HepG2 (cell line): ENCODE results near the gene COL5A1. TPM values are rescaled to one million over a fixed set of nuclear protein-coding genes. Genes with fewer than 3 reads are reported as not detected.

Experiments
- ATAC-seq: fragments of 200-7000 bp; cut with Tn5 transposase; 3 replicates; pipeline ENCODE4 v1.9.1; 2020; ENCODE audit warnings: mild to moderate bottlenecking, moderate library complexity
- BruUV-seq: library from RNA; stranded (reverse); fragments of 400-500 nt; replicated peaks from 2 replicates; lab custom pipeline; 2021; lab: Mats Ljungman, UMichigan
- CTCF ChIA-PET: fragments of 300-600 bp; formaldehyde crosslinking; extraction: SDS; loops from one replicate; lab custom pipeline; 2021; ENCODE audit warnings: low total read pairs, inconsistent platforms, low intra/inter-chr PET ratio; lab: Yijun Ruan, JAX
- POLR2A ChIA-PET: fragments of 350-600 bp; sonication (Branson Sonifier 250); formaldehyde crosslinking; loops from one replicate; lab custom pipeline; 2020; ENCODE audit warnings: antibody characterized with exemption, inconsistent platforms; lab: Yijun Ruan, JAX
- DNase-seq: peaks from one replicate; pipeline ENCODE4 v3.0.0-alpha.2; 2015; ENCODE audit warnings: low spot score
- FAIRE-seq: peaks from 3 replicates; lab custom pipeline; 2011; peaks lifted over from hg19 to GRCh38; lab: Jason Lieb, UNC
- H2AFZ ChIP-seq: one replicate; pipeline ENCODE4 v1.6.1; 2011; ENCODE audit warnings: low read length, inconsistent platforms
- H3K27ac ChIP-seq: fragments of 300-600 bp; 3 replicates; pipeline ENCODE4 v1.8.0; 2011; ENCODE audit warnings: mixed run types, mild to moderate bottlenecking, mixed read lengths, low read length, inconsistent platforms; ENCODE audit not compliant: insufficient read depth; ENCODE audit errors: extremely low read length
- H3K27me3 ChIP-seq, 2 experiments: fragments of 200-600 bp in 1 of 2; 2 replicates in 1 of 2; 3 replicates in 1 of 2; pipeline versions ENCODE4 v1.6.0 to v1.8.0; 2011; ENCODE audit warnings: low read length in 2 of 2, mild to moderate bottlenecking in 2 of 2, moderate library complexity in 2 of 2, inconsistent platforms in 1 of 2; ENCODE audit not compliant: insufficient read depth in 2 of 2, control insufficient read depth in 1 of 2
- H3K36me3 ChIP-seq, 2 experiments: fragments of 200-600 bp in 1 of 2; replicated peaks in 1 of 2; 2 replicates in 1 of 2; 3 replicates in 1 of 2; pipeline versions ENCODE4 v1.5.1 to v1.8.0; 2011; ENCODE audit warnings: low read length in 2 of 2, inconsistent platforms in 1 of 2; ENCODE audit not compliant: insufficient read depth in 2 of 2, control insufficient read depth in 1 of 2
- H3K4me1 ChIP-seq: 2 replicates; pipeline ENCODE4 v1.5.1; 2012; ENCODE audit warnings: low read length, inconsistent platforms; ENCODE audit not compliant: insufficient read depth
- H3K4me2 ChIP-seq: 2 replicates; pipeline ENCODE4 v1.6.0; 2011; ENCODE audit warnings: low read depth, low read length, inconsistent platforms
- H3K4me3 ChIP-seq, 3 experiments: fragments of 200-600 bp in 1 of 3; sonication (generic), shearing (Covaris generic) in 1 of 3; replicated peaks in 1 of 3; 2 replicates each; pipeline ENCODE4 v1.5.1; 2011 to 2016; ENCODE audit warnings: low read length in 3 of 3, inconsistent platforms in 2 of 3, low read depth in 2 of 3, mild to moderate bottlenecking in 2 of 3, control low read depth in 1 of 3, mixed read lengths in 1 of 3; ENCODE audit not compliant: insufficient read depth in 1 of 3
- H3K79me2 ChIP-seq: one replicate; pipeline ENCODE4 v1.6.1; 2011; ENCODE audit warnings: low read length, inconsistent platforms; ENCODE audit not compliant: insufficient read depth
- H3K9ac ChIP-seq: 2 replicates; pipeline ENCODE4 v1.6.0; 2011; ENCODE audit warnings: mild to moderate bottlenecking, low read depth, low read length, inconsistent platforms; ENCODE audit not compliant: insufficient read depth
- H3K9me3 ChIP-seq: 2 replicates; pipeline ENCODE4 v1.5.1; 2012; ENCODE audit warnings: mild to moderate bottlenecking, low read length
- H4K20me1 ChIP-seq: 2 replicates; pipeline ENCODE4 v1.6.0; 2011; ENCODE audit warnings: inconsistent platforms, mild to moderate bottlenecking, low read length, moderate library complexity; ENCODE audit not compliant: insufficient read depth
- FOSL1 ChIP-seq: sonication (generic); formaldehyde crosslinking; IDR thresholded peaks from 2 replicates; pipeline ENCODE4 v1.9.0; 2021; ENCODE audit warnings: missing genetic modification reagents, borderline replicate concordance
- GATAD1 ChIP-seq: IDR thresholded peaks from 2 replicates; pipeline ENCODE4 v1.6.1; 2016; ENCODE audit warnings: missing genetic modification reagents, missing compliant biosample characterization
- REPIN1 ChIP-seq: sonication (generic); formaldehyde crosslinking; IDR thresholded peaks from 2 replicates; pipeline ENCODE4 v1.8.0; 2022; ENCODE audit warnings: missing genetic modification reagents, low read depth, mild to moderate bottlenecking, borderline replicate concordance
- TP53 ChIP-seq: sonication (generic); formaldehyde crosslinking; conservative IDR thresholded peaks from 2 replicates; pipeline ENCODE4 v1.4.0; 2020; ENCODE audit warnings: missing genetic modification reagents
- ZBTB7A ChIP-seq: sonication (generic); formaldehyde crosslinking; IDR thresholded peaks from 2 replicates; pipeline ENCODE4 v1.8.0; 2022; ENCODE audit warnings: mild to moderate bottlenecking, missing genetic modification reagents
- ZFP82 ChIP-seq: sonication (generic); formaldehyde crosslinking; IDR thresholded peaks from 2 replicates; pipeline ENCODE4 v1.5.1; 2020; ENCODE audit warnings: mild to moderate bottlenecking, missing genetic modification reagents, borderline replicate concordance
- ZNF615 ChIP-seq: sonication (generic); formaldehyde crosslinking; IDR thresholded peaks from 2 replicates; pipeline ENCODE4 v1.5.0; 2020; ENCODE audit warnings: mild to moderate bottlenecking, missing genetic modification reagents, borderline replicate concordance
- ZNF766 ChIP-seq: sonication (generic); formaldehyde crosslinking; IDR thresholded peaks from 2 replicates; pipeline ENCODE4 v1.5.0; 2020; ENCODE audit warnings: missing genetic modification reagents, borderline replicate concordance
- WGBS: methylation state at CpG from one replicate; pipeline ENCODE4 v1.1.6; 2017; ENCODE audit warnings: low lambda C conversion rate; 5-methylcytosine and 5-hydroxymethylcytosine counted together
- in situ Hi-C: cut with HindIII; loops from 2 replicates; pipeline ENCODE4 v1.10.0; 2017; ENCODE audit warnings: low pct_unique_long_range_greater_than_20kb; ENCODE audit not compliant: extremely low pct_ligation_motif_present
- intact Hi-C: fragments of 100-400 bp; cut with micrococcal nuclease; formaldehyde crosslinking; loops from one replicate; pipeline ENCODE4 v1.10.0; 2022; ENCODE audit not compliant: unreplicated experiment
- polyA plus RNA-seq, 8 experiments: library from polyadenylated mRNA; depleted of rRNA in 3 of 8; stranded (reverse) in 7 of 8; unstranded in 1 of 8; fragments of >200 nt; fragmentation: Illumina TruSeq in 4 of 8; extraction: Trizol in 4 of 8; gene quantifications; 2 replicates each; pipeline versions ENCODE4 v1.2.1 to v1.2.3, GENCODE V29; 2011 to 2016; ENCODE audit warnings: low read depth in 4 of 8, missing spikeins in 1 of 8, mixed read lengths in 1 of 8; ENCODE audit not compliant: insufficient read depth in 1 of 8
- total RNA-seq, 5 experiments: library from RNA; depleted of rRNA; stranded (reverse); fragments of >200 nt; fragmentation: Illumina TruSeq; extraction: Trizol; gene quantifications; 2 replicates each; pipeline ENCODE4 v1.2.3, GENCODE V29; 2016; ENCODE audit warnings: low read depth in 1 of 5
- TF ChIP-seq, protein P1 (sequence below): sonication (generic); formaldehyde crosslinking; IDR thresholded peaks from 2 replicates; pipeline ENCODE4 v1.8.1; 2023; ENCODE audit warnings: mild to moderate bottlenecking, missing genetic modification reagents, borderline replicate concordance
- TF ChIP-seq, protein P2 (sequence below): sonication (generic); formaldehyde crosslinking; IDR thresholded peaks from 2 replicates; pipeline ENCODE4 v1.8.1; 2023; ENCODE audit warnings: mild to moderate bottlenecking, missing genetic modification reagents
- TF ChIP-seq, protein P3 (sequence below): IDR thresholded peaks from 2 replicates; pipeline ENCODE4 v1.6.1; 2018; ENCODE audit warnings: missing genetic modification reagents, mild to moderate bottlenecking, missing compliant biosample characterization
- TF ChIP-seq, protein P4 (sequence below): fragments of 450-650 bp; IDR thresholded peaks from 2 replicates; pipeline ENCODE4 v1.6.1; 2016
- TF ChIP-seq, protein P5 (sequence below): sonication (generic); formaldehyde crosslinking; conservative IDR thresholded peaks from 2 replicates; pipeline ENCODE4 v1.4.0; 2020; ENCODE audit warnings: mild to moderate bottlenecking, missing genetic modification reagents, moderate library complexity
- TF ChIP-seq, protein P6 (sequence below): sonication (generic); formaldehyde crosslinking; IDR thresholded peaks from 2 replicates; pipeline ENCODE4 v1.4.0; 2020; ENCODE audit warnings: missing genetic modification reagents

Gene COL5A1
- total and polyA plus RNA-seq, 2 of the 13 experiments (the other 11 are each of a cell fraction or from before 2014, with no cell fraction given): not detected

DNA sequence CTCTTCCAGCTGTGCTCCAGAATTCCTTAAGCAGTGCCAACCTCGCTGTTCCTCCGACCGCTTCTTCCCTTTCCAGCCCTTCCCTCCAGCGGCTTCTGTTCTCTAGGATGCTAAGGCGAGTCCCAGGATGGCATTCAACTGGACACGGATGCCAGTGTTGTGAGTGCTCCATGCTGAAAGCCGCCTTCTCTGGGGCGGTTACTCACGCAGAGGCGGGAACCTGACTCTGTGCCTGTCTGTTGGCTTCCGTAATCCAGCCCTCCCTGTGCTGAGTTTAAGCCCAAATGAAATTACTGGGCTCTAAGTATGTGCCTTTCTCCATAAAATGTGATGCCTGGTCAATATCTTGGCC is 20.2 kb downstream of the COL5A1 start:
- peaks cover 6 to 32% of the 10 kb centered on the region in 2 experiments; a peak in 3 of 5 replicates for H3K27me3 ChIP-seq
- ChIA-PET POLR2A (no interaction called here), CTCF (no interaction called here)
- H2AFZ ChIP-seq: no peak overlapping the region
- ATAC-seq (no peak), DNase-seq (no peak), FAIRE-seq (no peak)
- in situ Hi-C loops (no loop called here), intact Hi-C loops (no loop called here)
- WGBS: 39% methylated on average over 11 of the region's 11 CpGs
- peaks cover 15% of the 10 kb centered on the region for H3K9me3 ChIP-seq
- no peak overlapping the region for H3K4me3 ChIP-seq
- no peaks in the 10 kb centered on the region for H3K36me3 ChIP-seq
- no TSS peak for BruUV-seq
- no peaks in the 10 kb centered on the region for H4K20me1 ChIP-seq
- no peak overlapping the region for H3K9ac ChIP-seq
- H3K4me1 ChIP-seq: no peaks in the 10 kb centered on the region
- no peaks in the 10 kb centered on the region for H3K79me2 ChIP-seq
- H3K4me2 ChIP-seq: no peak overlapping the region
- H3K27ac ChIP-seq: no peak overlapping the region
- TF ChIP-seq REPIN1 (no peak), GATAD1 (no peak), FOSL1 (no peak), ZNF615 (CRISPR knock-in tag) (no peak), TP53 (CRISPR knock-in tag) (no peak), ZBTB7A (no peak), ZFP82 (CRISPR knock-in tag) (no peak), ZNF766 (CRISPR knock-in tag) (no peak)
- TF ChIP-seq, protein P1, sequence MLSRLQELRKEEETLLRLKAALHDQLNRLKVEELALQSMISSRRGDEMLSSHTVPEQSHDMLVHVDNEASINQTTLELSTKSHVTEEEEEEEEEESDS (CRISPR knock-in tag): no peak
- TF ChIP-seq, protein P2, sequence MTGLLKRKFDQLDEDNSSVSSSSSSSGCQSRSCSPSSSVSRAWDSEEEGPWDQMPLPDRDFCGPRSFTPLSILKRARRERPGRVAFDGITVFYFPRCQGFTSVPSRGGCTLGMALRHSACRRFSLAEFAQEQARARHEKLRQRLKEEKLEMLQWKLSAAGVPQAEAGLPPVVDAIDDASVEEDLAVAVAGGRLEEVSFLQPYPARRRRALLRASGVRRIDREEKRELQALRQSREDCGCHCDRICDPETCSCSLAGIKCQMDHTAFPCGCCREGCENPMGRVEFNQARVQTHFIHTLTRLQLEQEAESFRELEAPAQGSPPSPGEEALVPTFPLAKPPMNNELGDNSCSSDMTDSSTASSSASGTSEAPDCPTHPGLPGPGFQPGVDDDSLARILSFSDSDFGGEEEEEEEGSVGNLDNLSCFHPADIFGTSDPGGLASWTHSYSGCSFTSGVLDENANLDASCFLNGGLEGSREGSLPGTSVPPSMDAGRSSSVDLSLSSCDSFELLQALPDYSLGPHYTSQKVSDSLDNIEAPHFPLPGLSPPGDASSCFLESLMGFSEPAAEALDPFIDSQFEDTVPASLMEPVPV (CRISPR knock-in tag): no peak
- TF ChIP-seq, protein P3, sequence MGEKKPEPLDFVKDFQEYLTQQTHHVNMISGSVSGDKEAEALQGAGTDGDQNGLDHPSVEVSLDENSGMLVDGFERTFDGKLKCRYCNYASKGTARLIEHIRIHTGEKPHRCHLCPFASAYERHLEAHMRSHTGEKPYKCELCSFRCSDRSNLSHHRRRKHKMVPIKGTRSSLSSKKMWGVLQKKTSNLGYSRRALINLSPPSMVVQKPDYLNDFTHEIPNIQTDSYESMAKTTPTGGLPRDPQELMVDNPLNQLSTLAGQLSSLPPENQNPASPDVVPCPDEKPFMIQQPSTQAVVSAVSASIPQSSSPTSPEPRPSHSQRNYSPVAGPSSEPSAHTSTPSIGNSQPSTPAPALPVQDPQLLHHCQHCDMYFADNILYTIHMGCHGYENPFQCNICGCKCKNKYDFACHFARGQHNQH: no peak
- TF ChIP-seq, protein P4, sequence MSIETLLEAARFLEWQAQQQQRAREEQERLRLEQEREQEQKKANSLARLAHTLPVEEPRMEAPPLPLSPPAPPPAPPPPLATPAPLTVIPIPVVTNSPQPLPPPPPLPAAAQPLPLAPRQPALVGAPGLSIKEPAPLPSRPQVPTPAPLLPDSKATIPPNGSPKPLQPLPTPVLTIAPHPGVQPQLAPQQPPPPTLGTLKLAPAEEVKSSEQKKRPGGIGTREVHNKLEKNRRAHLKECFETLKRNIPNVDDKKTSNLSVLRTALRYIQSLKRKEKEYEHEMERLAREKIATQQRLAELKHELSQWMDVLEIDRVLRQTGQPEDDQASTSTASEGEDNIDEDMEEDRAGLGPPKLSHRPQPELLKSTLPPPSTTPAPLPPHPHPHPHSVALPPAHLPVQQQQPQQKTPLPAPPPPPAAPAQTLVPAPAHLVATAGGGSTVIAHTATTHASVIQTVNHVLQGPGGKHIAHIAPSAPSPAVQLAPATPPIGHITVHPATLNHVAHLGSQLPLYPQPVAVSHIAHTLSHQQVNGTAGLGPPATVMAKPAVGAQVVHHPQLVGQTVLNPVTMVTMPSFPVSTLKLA: no peak
- TF ChIP-seq, protein P5, sequence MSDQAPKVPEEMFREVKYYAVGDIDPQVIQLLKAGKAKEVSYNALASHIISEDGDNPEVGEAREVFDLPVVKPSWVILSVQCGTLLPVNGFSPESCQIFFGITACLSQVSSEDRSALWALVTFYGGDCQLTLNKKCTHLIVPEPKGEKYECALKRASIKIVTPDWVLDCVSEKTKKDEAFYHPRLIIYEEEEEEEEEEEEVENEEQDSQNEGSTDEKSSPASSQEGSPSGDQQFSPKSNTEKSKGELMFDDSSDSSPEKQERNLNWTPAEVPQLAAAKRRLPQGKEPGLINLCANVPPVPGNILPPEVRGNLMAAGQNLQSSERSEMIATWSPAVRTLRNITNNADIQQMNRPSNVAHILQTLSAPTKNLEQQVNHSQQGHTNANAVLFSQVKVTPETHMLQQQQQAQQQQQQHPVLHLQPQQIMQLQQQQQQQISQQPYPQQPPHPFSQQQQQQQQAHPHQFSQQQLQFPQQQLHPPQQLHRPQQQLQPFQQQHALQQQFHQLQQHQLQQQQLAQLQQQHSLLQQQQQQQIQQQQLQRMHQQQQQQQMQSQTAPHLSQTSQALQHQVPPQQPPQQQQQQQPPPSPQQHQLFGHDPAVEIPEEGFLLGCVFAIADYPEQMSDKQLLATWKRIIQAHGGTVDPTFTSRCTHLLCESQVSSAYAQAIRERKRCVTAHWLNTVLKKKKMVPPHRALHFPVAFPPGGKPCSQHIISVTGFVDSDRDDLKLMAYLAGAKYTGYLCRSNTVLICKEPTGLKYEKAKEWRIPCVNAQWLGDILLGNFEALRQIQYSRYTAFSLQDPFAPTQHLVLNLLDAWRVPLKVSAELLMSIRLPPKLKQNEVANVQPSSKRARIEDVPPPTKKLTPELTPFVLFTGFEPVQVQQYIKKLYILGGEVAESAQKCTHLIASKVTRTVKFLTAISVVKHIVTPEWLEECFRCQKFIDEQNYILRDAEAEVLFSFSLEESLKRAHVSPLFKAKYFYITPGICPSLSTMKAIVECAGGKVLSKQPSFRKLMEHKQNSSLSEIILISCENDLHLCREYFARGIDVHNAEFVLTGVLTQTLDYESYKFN (CRISPR knock-in tag): no peak
- TF ChIP-seq, protein P6, sequence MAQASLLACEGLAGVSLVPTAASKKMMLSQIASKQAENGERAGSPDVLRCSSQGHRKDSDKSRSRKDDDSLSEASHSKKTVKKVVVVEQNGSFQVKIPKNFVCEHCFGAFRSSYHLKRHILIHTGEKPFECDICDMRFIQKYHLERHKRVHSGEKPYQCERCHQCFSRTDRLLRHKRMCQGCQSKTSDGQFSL (CRISPR knock-in tag): no peak
